ENCODE data around the gene EZH1.

- TF ChIP-seq CTCF (IDR thresholded peaks at IDR 0.05; ENCODE audit: poor library complexity, severe bottlenecking) (no peak), POLR2AphosphoS5 (IDR thresholded peaks at IDR 0.05) (no peak), REST (IDR thresholded peaks at IDR 0.05; ENCODE audit: borderline replicate concordance) (no peak), RAD21 (conservative IDR thresholded peaks at IDR 0.05) (no peak), MXI1 (conservative IDR thresholded peaks at IDR 0.05; ENCODE audit: poor library complexity, severe bottlenecking) (no peak), EZH2 (IDR thresholded peaks at IDR 0.05; ENCODE audit: borderline replicate concordance, insufficient read depth, low read length, poor library complexity, severe bottlenecking) (no peak), TAF1 (IDR thresholded peaks at IDR 0.05; ENCODE audit: low read depth) (no peak), EP300 (conservative IDR thresholded peaks at IDR 0.05; ENCODE audit: poor library complexity, severe bottlenecking) (no peak), SMC3 (conservative IDR thresholded peaks at IDR 0.05; ENCODE audit: poor library complexity) (no peak)
These were observed 37.6 kb upstream of the EZH1 start for GRCh38 chr17:42782166-42783061.
